HL-60 (cell line): ENCODE data around the gene NUDCD3.
A peak's percentile ranks its signal among the peaks of the same experiment; 100 is the strongest.

Experiments
- DNase-seq, 2 experiments: peaks; one replicate each; pipeline ENCODE4 v3.0.0-alpha.2; 2010 to 2020; ENCODE audit warnings: low read depth in 1 of 2, low spot score in 1 of 2
- H3K27ac ChIP-seq: fragments of 250-450 bp; sonication (Bioruptor Pico); replicated peaks from 2 replicates; pipeline ENCODE4 v1.5.1; 2020; ENCODE audit warnings: mild to moderate bottlenecking, moderate library complexity
- H3K27me3 ChIP-seq: fragments of 250-450 bp; sonication (Bioruptor Pico); 2 replicates; pipeline ENCODE4 v1.5.1; 2021; ENCODE audit warnings: mild to moderate bottlenecking, moderate library complexity; ENCODE audit not compliant: insufficient read depth, poor library complexity, severe bottlenecking
- H3K4me3 ChIP-seq: replicated peaks from 2 replicates; pipeline ENCODE4 v1.5.1; 2011; ENCODE audit warnings: mild to moderate bottlenecking, control low read depth, low read length; ENCODE audit not compliant: insufficient read depth
- GABPA ChIP-seq: IDR thresholded peaks from 2 replicates; pipeline ENCODE4 v1.6.1; 2012; ENCODE audit warnings: low read depth
- POLR2AphosphoS5 ChIP-seq: IDR thresholded peaks from 2 replicates; pipeline ENCODE4 v1.6.1; 2012; ENCODE audit warnings: low read depth
- SPI1 ChIP-seq: IDR thresholded peaks from 2 replicates; pipeline ENCODE4 v1.6.1; 2012; ENCODE audit warnings: low read depth, mild to moderate bottlenecking, borderline replicate concordance
- TF ChIP-seq, protein P1 (sequence below): IDR thresholded peaks from 2 replicates; pipeline ENCODE4 v1.6.1; 2012; ENCODE audit warnings: low read depth; ENCODE audit not compliant: insufficient replicate concordance
- TF ChIP-seq, protein P2 (sequence below): IDR thresholded peaks from one replicate; pipeline ENCODE4 v1.5.1; 2011; ENCODE audit warnings: low read length, control low read depth, inconsistent platforms; ENCODE audit not compliant: insufficient read depth

The NUDCD3 gene

DNA sequence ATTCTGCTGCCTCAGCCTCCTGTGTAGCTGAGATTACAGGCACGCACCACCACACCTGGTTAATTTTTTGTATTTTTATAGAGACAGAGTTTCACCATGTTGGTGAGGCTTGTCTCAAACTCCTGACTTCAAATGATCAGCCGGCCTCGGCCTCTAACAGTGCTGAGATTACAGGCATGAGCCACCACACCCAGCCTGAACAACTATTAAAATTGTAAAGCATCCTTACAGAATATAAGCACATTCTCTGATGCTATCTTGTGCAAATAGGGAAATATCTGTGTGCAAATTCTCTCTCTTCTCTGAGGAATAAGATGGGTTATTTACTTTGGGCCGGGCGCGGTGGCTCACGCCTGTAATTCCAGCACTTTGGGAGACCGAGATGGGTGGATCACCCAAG is 12.5 kb downstream of the NUDCD3 start:
- Histone ChIP-seq H3K27me3 (no peaks in the 10 kb centered on the region), H3K27ac (no peak overlapping the region), H3K4me3 (no peak overlapping the region)
- TF ChIP-seq, protein P1, sequence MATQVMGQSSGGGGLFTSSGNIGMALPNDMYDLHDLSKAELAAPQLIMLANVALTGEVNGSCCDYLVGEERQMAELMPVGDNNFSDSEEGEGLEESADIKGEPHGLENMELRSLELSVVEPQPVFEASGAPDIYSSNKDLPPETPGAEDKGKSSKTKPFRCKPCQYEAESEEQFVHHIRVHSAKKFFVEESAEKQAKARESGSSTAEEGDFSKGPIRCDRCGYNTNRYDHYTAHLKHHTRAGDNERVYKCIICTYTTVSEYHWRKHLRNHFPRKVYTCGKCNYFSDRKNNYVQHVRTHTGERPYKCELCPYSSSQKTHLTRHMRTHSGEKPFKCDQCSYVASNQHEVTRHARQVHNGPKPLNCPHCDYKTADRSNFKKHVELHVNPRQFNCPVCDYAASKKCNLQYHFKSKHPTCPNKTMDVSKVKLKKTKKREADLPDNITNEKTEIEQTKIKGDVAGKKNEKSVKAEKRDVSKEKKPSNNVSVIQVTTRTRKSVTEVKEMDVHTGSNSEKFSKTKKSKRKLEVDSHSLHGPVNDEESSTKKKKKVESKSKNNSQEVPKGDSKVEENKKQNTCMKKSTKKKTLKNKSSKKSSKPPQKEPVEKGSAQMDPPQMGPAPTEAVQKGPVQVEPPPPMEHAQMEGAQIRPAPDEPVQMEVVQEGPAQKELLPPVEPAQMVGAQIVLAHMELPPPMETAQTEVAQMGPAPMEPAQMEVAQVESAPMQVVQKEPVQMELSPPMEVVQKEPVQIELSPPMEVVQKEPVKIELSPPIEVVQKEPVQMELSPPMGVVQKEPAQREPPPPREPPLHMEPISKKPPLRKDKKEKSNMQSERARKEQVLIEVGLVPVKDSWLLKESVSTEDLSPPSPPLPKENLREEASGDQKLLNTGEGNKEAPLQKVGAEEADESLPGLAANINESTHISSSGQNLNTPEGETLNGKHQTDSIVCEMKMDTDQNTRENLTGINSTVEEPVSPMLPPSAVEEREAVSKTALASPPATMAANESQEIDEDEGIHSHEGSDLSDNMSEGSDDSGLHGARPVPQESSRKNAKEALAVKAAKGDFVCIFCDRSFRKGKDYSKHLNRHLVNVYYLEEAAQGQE: no peak
- TF ChIP-seq POLR2AphosphoS5: no peak
- TF ChIP-seq, protein P2, sequence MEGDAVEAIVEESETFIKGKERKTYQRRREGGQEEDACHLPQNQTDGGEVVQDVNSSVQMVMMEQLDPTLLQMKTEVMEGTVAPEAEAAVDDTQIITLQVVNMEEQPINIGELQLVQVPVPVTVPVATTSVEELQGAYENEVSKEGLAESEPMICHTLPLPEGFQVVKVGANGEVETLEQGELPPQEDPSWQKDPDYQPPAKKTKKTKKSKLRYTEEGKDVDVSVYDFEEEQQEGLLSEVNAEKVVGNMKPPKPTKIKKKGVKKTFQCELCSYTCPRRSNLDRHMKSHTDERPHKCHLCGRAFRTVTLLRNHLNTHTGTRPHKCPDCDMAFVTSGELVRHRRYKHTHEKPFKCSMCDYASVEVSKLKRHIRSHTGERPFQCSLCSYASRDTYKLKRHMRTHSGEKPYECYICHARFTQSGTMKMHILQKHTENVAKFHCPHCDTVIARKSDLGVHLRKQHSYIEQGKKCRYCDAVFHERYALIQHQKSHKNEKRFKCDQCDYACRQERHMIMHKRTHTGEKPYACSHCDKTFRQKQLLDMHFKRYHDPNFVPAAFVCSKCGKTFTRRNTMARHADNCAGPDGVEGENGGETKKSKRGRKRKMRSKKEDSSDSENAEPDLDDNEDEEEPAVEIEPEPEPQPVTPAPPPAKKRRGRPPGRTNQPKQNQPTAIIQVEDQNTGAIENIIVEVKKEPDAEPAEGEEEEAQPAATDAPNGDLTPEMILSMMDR: no peak
- TF ChIP-seq GABPA: no peak
- TF ChIP-seq SPI1: no peak
- DNase-seq: no peak

DNA sequence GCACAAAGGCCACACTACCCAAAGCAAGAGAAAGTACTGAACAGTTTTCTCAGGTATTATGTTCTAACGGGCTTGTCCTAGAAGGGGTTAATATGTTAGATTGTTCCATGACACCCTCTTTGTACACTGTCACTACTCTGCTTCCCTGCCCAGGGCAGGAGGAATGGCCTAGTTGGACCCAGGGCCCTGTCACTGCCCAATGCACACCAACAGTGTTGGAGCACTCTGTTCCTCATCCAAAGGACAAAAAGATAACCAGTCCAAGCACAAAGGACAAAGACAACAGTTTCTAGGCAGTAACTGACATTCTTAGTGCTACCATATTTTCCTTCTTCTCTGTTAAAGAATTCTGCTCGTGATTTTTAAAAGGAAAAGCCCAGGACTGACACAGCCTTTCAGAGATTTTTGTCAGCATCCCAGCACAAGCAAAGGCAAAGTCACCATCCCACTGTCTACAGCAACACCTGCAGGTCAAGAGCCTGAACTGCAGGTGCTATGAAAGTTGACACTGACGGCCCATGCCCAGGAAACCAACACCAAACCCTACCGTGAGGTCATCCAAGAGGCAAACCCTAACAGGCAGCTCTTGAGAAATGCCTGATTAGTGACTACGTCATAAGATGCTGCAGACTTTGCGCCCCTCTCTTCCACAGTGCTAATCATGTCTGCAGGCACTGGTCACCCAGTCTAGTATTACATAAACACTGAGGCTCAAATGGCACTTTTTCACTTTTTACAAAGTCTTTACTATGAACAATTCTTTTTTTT is 13.2 kb downstream of the NUDCD3 start:
- DNase-seq: peak; percentile 49 to 62
- TF ChIP-seq, protein P2: peak; percentile 97
- TF ChIP-seq SPI1: no peak
- H3K27ac ChIP-seq: no peak overlapping the region
- H3K27me3 ChIP-seq: no peaks in the 10 kb centered on the region
- no peak overlapping the region for H3K4me3 ChIP-seq

DNA sequence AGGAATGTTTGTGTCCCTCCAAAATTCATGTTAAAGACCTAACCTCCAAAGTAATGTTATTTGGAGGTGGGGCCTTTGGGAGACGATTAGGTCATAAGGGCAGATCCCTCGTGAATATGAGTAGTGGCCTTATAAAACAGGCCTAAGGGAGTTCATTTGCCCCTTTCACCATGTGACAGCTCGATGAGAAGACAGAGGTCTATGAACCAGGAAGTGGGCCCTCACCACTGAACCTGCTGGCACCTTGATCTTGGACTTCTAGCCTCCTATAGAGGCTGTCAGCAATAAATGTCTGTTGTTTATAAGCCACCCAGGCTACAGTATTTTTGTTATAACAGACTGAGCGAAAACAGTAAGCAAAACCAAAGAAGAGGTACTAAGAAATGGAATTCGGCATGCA is 14.1 kb downstream of the NUDCD3 start:
- no peak overlapping the region for H3K27ac ChIP-seq
- TF ChIP-seq, protein P2: no peak
- TF ChIP-seq, protein P1: no peak
- no peak for DNase-seq
- no peak overlapping the region for H3K4me3 ChIP-seq
- H3K27me3 ChIP-seq: no peaks in the 10 kb centered on the region

DNA sequence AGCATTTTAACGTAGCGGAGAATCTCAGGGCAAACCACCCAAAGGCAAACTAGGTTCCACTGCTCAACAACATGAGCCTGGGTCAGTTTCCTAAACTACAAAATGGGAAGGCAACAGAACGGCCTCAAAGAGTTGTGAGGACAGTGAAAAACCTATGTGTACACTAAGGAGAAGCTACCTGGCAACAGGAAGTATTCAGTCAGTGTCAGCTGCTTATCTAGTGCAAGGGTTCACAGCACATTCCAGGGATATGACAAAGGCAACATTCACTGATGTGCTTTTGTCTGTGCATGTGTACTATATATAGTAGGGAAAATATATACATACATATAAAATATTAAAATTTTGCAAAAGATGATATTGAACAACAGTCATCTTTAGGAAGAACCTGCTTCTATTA is 17.2 kb downstream of the NUDCD3 start:
- DNase-seq: no peak

More for the DNA sequence above, 17.2 kb downstream of the NUDCD3 start:
- TF ChIP-seq, protein P1: no peak
- TF ChIP-seq SPI1 (no peak), GABPA (no peak), POLR2AphosphoS5 (no peak)
- TF ChIP-seq, protein P2: no peak
- Histone ChIP-seq H3K27ac (no peak overlapping the region), H3K4me3 (no peak overlapping the region), H3K27me3 (no peaks in the 10 kb centered on the region)
